ENCODE measurements around the gene FBXL7.

FBXL7 gene

DNA sequence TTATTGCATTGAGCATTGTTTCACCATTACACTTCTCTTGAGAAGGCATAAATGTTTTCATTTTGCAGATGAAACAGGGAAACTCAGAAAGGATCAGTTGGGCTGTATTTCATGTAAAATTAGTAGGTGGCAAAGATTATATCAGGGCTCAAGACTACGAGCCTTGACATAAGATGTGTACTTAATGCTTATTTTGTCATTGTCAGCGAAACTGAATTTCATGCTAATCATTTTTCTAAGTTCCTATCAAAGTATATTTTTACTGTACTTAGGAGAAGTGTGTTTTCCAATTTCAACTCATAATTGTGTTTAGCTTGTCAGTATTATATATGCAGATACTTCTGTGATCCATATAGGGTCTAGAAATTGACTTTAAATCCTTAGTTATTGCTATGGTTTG lies 123.8 kb downstream of the FBXL7 start:
- no peak for DNase-seq

DNA sequence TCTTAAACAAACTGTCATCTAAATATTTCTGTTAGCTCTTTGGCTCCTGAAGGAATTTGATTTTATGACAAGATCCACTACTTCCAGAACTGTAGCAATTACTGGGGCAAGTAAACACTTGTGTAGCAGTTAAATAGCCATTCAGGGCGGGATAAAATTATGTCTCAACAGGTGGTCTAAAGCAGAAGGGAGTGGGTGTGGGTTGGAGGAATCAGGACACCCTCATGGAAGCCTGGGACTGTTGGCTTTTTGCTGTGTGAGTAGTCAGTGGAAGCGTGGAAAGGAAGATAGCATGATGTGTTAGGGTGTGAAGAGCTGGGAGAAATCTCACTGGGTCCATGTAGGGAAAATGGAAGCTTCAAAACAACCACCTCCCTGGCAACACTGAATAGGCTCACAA lies 127.1 kb downstream of the FBXL7 start:
- DNase-seq: no peak

DNA sequence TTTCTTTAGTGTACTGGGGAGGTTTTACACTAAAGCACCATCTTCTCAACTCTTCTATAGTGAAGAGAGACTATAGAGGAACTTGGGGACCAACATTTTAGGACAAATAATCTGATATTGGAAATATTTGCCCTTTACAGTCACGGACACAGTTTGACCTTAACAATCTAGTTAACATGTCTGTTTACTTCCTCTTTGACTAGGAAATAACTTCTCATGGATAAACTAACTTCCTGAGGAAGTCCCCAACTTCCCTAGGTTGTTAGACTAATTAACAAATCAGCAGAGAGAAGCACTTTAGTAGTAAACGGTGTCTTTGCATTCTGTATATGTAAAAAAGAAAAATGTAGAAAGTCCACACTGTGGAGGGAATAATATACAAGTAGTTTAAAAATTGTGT lies 127.7 kb downstream of the FBXL7 start:
- DNase-seq: no peak

DNA sequence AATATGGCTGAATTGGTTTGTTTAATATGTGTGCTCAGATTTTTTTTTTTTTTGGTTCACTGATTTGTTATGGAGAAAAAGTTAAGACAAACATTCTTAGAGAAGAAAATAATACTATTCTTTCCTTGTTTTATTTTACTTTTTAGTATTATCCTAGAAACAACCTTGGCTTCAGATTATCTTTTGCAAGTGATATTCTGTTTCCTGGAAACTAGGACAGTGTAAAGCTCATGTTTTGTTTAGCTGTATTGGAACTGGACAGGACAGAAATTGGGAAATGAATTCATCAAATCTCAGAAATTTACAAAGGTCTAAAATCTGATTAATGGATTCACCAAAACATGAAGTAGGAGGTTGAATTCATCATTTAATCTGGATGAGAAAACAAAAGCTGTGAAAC lies 130.5 kb downstream of the FBXL7 start:
- DNase-seq: no peak

DNA sequence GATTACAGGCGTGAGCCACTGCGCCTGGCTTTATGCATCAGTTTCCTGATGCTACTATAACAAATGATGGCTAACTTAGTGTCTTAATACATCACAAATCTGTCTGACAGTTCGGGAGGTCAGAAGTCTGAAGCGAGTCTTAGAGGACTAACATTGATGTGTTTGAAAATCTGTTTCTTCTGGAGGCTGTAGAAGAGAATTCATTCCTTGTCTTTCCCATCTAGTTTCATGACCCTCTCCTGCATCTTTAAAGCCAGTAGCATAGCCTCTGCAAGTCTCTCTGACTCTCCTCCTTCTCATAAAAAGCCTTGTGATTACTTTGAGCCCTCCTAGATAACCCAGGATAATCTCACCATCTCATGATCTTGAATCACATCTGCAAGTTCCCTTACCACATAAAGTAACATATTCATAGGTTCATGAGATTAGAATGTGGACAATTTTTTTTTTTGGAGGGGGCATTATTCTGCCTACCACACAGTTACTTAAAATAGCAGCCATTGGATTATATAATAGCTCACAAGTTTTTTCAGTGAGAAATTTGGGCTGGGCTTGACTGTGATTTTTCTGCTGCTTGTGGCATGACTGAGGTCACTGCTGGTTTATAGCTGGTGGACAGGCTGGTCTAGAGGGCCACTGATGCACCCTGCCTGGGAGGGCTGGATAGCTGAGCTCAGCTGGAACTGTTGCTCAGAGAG lies 134.8 kb downstream of the FBXL7 start:
- DNase-seq: no peak

DNA sequence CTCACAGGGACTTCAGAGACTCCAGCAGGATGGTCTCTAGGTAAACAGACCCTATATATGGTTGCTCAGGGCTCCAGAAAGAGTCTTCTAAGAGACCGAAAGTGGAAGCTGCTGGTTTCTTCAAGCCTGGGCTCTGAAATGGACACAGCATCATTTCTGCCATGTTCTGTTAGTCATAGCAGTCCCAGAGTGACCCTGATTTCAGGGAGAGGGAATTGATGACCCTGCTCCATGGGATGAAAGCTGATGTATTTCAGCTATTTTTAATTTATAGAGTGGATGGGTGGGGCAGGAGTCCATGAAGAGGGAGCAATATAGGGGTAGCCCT lies 135.3 kb downstream of the FBXL7 start:
- DNase-seq: no peak

DNA sequence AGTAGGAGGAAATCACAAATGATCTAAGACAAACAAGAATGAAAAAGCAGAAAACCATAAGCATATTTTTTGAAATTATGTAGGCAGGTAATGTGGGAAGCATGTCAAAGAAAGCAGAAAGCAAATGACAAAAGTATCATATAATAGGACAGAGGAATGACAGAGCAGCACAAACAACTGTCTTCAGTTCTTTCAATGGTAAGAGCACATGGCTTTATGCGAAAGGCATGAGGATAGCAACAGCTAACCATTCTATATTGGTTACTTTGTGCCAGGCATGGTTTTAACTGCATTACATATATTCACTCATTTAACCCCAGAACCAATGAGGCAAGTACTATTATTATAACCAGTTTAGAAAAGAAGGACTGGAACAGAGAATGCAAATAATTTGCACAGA lies 137.4 kb downstream of the FBXL7 start:
- DNase-seq: no peak

DNA sequence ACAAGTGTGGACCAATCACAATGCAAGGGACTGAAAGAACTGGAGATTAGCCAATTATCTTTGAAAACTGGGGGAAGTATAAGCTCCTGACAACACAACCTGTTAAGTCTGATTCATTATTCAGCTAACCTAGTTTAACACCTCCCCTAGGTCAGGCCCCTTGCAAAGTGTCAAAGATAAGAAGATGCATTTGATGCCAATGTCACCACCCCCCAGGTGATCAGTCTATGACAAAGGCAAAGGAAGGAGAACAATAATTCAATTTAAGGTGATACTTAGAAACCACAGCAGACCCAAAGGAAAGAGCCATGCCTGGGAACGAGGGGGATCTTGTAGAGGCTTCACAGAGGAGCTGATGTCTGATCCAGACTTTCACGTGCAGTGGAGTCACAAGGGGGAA lies 137.9 kb downstream of the FBXL7 start:
- DNase-seq: no peak

DNA sequence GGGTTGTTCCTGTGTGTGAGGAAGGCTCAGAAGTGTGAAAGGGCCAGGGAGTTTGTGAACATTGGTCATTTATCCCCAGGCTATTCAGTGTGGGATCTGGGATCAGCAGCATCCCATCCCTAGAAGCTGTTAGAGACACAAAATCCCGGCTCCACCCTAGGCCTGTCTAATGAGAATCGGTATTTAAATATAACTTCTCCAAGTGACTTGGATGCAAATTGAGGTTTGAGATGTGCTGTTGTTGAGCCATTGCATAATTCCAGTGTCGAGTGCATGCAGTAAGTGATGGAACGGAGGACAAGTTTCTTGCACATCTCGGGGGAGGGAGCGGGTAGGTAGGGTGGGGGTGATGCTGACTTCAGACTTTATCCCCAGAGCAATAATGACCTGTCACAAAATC lies 138.3 kb downstream of the FBXL7 start:
- DNase-seq: no peak

DNA sequence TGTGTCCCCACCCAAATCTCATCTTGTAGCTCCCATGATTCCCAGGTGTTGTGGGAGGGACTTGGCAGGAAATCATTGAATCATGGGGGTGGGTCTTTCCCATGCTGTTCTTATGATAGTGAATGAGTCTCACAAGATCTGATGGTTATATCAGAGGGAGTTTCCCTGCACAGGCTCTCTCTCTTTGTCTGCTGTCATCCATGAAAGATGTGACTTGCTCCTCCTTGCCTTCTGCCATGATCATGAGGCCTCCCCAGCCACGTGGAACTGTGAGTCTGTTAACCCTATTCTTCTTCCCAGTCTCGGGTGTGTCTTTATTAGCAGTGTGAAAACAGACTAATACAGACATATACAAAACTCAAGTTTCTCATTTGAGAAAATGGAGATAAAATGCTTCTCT lies 139.3 kb downstream of the FBXL7 start:
- DNase-seq: no peak

DNA sequence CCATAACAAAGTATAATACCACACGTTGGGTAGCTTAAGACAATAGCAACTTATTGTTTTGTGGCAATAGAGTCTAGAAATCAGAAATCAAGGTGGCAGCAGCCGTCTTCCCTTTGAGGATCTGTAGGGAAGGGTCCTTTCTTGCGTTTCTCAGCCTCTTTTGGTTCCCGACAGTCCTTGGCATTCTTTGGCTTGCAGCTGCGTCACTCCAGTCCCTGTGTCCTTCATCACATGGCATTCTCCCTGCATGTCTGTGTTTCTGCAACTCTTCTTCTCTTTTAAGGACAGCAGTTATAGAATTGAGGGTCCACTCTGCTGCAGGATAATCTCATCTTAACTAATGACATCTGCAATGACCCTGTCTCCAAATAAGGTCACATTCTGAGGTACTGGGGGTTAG lies 140.1 kb downstream of the FBXL7 start:
- no peak for DNase-seq

DNA sequence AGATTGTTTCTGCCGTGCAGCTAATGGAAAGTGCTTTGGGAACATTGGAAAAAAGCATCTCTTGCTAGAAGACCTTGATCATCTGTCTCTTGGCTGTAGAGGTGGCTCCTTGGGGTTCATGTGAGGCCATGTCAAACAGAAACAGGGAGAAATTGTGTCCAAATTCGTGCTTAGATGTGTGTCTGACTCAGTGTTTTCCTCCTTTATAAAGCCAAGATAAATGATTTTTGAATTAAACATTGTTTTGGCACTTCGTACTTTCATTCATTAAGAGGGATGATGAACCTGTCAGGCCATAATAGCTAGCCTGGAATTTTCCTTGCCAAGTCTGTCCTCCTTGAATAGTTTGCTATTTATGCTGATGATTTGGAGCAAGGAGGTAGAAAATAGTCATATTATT lies 143.8 kb downstream of the FBXL7 start:
- DNase-seq: no peak

DNA sequence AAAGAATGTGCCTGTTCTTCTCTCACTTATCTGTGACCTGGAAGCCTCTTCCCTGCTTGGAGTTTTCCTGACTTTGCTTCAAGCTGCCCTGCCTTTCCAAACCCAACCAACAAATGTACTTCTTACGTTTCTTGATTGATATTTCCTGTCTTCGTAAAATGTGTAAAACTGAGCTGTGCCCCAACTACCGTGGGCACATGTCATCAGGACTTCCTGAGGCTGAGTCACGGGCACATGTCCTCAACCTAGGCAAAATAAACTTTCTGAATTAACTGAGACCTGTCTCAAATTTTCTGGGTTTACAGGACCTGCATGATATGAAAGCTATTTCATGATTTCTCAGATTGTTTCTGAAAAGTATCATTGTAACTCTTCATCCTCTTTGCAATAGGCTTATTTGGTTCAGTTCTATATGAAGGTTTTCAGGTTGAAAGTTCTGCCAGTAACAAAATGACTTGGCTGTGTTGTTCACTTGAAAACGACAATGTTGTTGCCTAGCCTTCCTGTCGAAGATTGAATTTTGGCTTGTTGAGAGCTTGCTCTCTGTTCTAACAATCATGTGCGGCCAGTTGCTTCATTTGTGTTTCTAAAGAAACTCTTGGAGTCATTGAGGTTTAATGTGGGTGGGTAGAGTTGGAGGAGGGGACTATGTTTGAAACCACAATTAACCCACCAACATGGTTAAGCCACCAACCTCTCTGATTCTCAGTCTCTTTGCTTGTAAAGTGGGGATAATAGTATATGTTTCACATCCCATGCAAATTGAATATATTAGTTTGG lies 145.6 kb downstream of the FBXL7 start:
- no peak for DNase-seq

DNA sequence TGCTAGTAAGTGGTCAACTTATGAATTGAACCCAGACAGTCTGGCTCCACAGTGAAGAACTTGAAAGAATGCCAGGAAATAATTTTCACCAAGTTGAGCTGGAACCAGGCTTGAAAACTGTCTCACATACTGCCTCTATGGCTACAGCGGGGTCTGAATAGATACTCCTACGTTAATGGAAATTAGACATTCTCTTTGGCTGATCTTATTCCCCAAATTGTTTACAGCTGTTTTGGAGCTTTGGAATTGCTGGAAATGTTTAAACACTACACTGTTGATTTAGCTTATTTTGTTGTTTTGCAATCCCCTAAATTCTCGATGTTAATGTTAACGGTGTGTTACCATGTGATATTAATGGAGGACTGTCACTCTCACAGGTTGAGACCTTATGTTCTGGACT lies 146.4 kb downstream of the FBXL7 start:
- DNase-seq: no peak

DNA sequence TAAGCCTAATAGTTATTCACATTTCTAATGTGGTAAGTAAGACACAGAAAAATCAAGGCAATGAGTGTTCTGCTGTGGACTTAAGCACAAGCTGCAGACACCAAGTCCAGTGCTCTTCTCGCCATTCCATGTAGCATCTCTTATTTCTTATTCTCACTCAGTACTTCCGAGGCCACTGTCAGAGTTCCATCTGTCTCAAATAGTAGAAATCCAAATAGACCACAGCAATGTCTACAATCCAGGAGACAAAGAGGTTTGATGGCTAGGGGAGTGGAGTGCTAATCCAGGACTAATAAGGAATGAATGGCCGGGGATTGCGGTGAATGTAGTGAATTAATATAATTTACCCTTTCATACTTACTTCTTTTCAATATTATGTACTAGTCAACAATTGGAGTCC lies 147.3 kb downstream of the FBXL7 start:
- DNase-seq: no peak

DNA sequence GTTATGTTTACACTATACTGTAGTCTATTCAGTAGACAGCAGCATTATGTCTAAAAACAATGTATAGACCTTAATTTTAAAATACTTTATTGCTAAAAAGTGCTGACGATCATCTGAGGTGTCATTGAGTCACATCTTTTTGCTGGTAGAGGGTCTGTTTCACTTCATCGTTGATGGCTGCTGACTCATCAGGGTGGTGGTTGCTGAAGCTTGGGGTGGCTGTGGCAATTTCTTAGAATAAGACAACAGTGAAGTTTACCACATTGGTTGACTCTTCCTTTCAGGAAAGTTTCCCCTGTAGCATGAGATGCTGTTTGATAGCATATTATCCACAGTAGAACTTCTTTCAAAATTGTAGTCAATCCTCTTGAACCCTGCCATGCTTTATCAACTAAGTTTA lies 150.3 kb downstream of the FBXL7 start:
- no peak for DNase-seq

DNA sequence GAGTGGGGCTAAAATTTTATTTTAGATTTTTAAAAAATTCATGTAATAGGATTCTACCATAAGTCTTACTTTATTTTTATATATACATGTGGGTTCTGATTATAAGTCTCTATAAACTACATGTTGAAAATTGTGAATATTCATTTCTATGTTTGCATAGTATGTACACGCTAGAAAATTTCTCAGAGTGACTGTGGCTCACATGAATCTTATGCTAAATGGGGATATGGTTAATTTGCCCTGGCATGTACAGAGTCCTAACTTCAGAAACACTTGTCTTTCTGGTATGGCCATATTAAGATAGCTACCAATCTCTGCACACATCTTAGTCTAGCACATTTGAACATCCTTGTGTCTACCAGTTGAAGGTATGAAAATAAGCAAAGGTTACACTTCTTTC lies 154.8 kb downstream of the FBXL7 start:
- DNase-seq: no peak

DNA sequence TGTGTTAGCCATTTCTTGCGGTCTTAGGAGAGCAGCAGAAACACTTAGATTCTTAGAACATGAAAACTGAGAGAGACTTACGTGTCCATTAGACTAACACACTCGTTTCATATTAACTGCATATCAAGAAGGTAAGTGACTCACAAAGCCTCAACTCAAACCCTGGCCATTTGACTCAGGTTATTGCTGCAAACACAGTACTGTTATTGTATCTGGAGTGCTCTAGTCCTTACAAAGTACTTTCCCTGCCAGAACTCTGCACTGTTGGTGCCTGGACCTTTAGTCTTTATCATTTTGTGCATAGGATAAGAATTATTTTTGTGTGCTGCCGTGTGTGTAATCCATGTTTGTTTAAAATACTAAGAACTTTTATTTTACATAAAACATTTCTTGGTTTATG lies 155.7 kb downstream of the FBXL7 start:
- DNase-seq: no peak

DNA sequence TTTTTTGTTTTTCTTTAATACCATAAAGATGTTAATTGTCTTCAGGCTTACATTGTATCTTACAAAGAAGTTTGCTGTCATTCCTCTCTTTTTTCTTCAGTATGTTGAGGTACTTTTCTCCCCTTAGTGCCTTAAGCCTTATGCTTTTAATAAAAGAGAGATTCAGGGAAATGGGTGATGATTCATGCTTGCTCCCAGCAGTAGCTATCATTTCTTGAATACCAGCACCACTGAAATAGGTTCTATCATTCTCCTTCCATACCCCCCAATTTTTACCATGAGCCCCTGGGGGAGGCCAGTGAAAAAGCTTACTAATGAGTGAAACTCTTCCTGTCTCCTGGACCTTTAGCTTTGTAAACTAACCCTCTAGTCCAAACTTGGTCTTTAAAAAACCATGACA lies 165.0 kb downstream of the FBXL7 start:
- DNase-seq: no peak

DNA sequence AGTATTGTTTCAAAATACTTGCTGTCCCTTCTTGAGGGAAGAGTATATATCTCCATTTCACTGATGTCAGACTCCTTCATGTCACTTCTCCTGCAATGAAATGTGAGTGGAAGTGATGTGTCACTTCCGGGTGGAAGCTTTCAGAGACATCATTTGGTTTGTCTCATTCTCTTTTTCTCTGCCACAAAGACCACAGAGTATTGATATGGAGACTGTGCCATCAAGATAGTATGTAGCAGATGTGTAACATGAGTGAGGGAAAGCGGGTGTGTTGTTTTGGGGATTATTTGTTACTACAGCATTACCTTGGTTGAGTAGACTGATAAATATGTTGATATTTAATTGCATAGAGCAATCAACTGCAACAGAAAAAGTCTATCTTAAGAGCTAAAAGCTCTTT lies 169.8 kb downstream of the FBXL7 start:
- DNase-seq: no peak

DNA sequence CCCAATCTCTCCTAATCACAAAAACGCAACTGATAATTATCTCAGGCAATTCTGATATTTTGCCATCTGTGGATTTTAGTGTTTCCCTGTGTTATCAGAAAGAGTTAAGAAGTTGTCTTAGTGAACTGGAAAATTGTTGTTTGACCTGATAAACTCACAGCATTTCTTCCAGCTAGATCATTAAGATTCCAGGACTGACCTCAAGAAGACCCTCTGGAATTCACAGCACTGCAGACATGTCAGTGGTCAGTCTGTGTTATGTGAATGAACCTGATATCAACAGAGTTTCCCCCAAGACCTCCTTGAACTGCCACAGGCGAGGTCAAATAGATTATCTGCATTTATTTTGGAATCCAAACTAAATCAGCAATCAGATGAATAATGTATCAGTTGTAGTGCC lies 174.7 kb downstream of the FBXL7 start:
- no peak for DNase-seq

DNA sequence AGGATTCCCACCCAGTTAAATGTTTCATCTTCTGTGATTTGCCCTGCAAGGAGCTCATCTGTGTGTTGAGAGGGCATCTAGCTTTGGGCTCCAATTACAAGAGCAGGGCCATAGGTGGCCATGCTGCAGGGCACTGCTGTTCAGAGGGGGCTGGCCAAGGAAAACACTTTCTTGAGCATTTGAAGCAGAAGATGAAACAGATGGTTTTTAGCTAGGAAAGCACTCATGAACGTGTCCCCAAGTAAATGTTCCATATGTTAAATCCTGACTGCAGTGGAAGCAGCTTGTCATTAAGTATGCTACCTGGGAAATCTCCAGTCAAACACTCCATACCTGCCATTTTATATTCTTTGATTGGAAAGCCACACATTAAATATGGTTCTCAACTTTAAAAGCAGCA lies 176.6 kb downstream of the FBXL7 start:
- no peak for DNase-seq

DNA sequence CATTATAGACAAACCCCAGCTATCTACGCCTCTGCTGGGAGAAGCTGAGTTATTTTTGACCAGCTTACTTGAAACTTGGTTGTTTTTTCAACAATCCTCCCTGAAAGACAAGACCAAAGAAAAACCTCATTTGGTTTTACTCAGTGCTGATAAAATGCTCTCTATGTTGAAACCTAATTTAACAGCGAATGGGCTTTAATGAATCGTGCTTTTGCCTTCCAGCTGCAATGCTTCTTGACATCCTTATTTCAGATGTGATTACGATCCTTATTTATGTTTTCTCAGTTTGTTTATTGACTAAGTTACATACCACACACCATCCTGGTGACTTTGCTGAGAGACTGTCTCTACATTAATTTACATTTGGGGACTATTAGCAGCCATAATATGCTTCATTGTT lies 179.2 kb downstream of the FBXL7 start:
- DNase-seq: no peak

DNA sequence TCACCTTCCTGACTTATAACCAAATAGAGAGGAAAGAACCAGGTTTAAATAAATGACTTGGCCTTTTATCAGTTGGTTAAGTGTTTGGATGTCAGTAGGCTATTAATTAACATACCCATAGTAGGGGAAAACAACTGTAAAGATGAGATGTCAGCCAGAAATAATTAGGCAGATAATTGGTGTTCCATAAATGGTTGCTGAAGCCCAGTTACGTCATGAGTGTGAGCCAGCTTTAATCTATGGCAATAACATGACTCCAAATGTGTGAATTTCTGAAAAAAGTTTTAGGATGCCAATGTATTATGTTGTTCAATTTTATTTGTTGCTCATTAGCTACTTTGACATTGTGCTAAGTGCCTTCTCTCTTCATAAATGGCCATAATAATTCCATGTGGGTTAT lies 180.5 kb downstream of the FBXL7 start:
- no peak for DNase-seq

DNA sequence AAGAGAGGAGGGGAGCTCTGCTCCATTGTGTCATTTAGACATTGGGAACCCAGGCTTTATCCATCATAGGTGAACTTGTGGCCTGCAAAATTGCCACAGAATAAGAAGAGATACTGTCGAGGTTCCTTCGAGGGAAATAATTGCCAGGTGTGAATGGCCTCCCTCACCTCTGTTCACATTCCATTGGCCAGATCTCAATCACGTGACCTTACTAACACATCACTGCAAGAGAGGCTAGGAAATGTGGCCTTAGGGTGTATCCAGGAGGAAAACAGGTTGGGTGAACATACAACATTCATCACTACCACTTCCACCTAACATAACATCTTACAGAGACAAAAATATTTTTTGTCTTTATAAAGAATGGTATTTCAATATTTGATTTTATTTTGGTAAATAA lies 182.1 kb downstream of the FBXL7 start:
- DNase-seq: no peak
